GM19438 (cell line): ENCODE data around the gene AKR7A3.
"Not testable (repeated sequence)": the region's sequence is repeated elsewhere in the genome, so short reads cannot be mapped to it uniquely, and the experiment has no call there.

Experiments
- ATAC-seq: cut with Tn5 transposase; IDR thresholded peaks from one replicate; pipeline ENCODE4 v1.9.1; 2021; ENCODE audit warnings: low read depth; ENCODE audit not compliant: unreplicated experiment

The AKR7A3 gene

GRCh38 chr1:19300211-19300610, 11.6 kb upstream of the AKR7A3 start:
- no peak for ATAC-seq

GRCh38 chr1:19294638-19295037, 6.1 kb upstream of the AKR7A3 start:
- ATAC-seq, result no peak

- ATAC-seq, result no peak
Measured at GRCh38 chr1:19289244-19289643, 674 bp upstream of the AKR7A3 start.

- no peak for ATAC-seq
Measured at GRCh38 chr1:19287436-19288185, 959 bp downstream of the AKR7A3 start.

GRCh38 chr1:19285807-19286206, 2.8 kb downstream of the AKR7A3 start:
- not testable (repeated sequence) for ATAC-seq

GRCh38 chr1:19285366-19285765, 3.2 kb downstream of the AKR7A3 start:
- not testable (repeated sequence) for ATAC-seq

- ATAC-seq, result no peak
Measured at GRCh38 chr1:19284881-19285280, 3.7 kb downstream of the AKR7A3 start.

GRCh38 chr1:19283891-19284290, 4.7 kb downstream of the AKR7A3 start:
- ATAC-seq, result no peak

- no peak for ATAC-seq
Measured at GRCh38 chr1:19274636-19275035, 13.9 kb downstream of the AKR7A3 start.

GRCh38 chr1:19273844-19274531, 14.6 kb downstream of the AKR7A3 start:
- not testable (repeated sequence) for ATAC-seq

GRCh38 chr1:19273106-19273843, 15.3 kb downstream of the AKR7A3 start:
- ATAC-seq, result no peak

GRCh38 chr1:19272064-19272463, 16.5 kb downstream of the AKR7A3 start:
- ATAC-seq, result no peak

- ATAC-seq, result not testable (repeated sequence)
Measured at GRCh38 chr1:19270343-19270730, 18.2 kb downstream of the AKR7A3 start.

- ATAC-seq, result not testable (repeated sequence)
Measured at GRCh38 chr1:19269427-19270342, 18.9 kb downstream of the AKR7A3 start.

- no peak for ATAC-seq
Measured at GRCh38 chr1:19268445-19268844, 20.1 kb downstream of the AKR7A3 start.

GRCh38 chr1:19262744-19263143, 25.8 kb downstream of the AKR7A3 start:
- ATAC-seq, result no peak

GRCh38 chr1:19262047-19262446, 26.5 kb downstream of the AKR7A3 start:
- no peak for ATAC-seq

- ATAC-seq, result no peak
Measured at GRCh38 chr1:19260211-19261138, 28.1 kb downstream of the AKR7A3 start.

- ATAC-seq, result no peak
Measured at GRCh38 chr1:19258353-19258752, 30.2 kb downstream of the AKR7A3 start.
